ENCODE measurements around the gene TLE2. TPM values are rescaled to one million over a fixed set of nuclear protein-coding genes. Genes with fewer than 3 reads are reported as not detected.
"Not testable (repeated sequence)": the region's sequence is repeated elsewhere in the genome, so short reads cannot be mapped to it uniquely, and the experiment has no call there.

The TLE2 gene
- total RNA-seq, 1 experiment from 2014 or later = 3.0 TPM

- H3K4me3 Mint-ChIP-seq (ENCODE audit: unreplicated experiment) = no peak overlapping the region
- H3K9me3 Mint-ChIP-seq (ENCODE audit: unreplicated experiment) = no peaks in the 10 kb centered on the region
- H3K27me3 Mint-ChIP-seq (ENCODE audit: insufficient read depth, unreplicated experiment) = no peaks in the 10 kb centered on the region
- POLR2A ChIA-PET = interaction anchor here (0.7 to 1.6 kb wide), 2 partner anchors 9 to 12 kb away, joined by 3 read pairs; no protein-coding TSS in a partner anchor
- intact Hi-C loops (cut with micrococcal nuclease) = no loop called here
- CTCF ChIA-PET = interaction anchor here (0.9 to 1.5 kb wide), 2 partner anchors 12 to 141 kb away, joined by 3 read pairs; no protein-coding TSS in a partner anchor
- TF ChIP-seq CTCF (IDR thresholded peaks at IDR 0.05; ENCODE audit: unreplicated experiment) = no peak
- no peak overlapping the region for H3K27ac Mint-ChIP-seq (ENCODE audit: low read depth, unreplicated experiment)
- DNase-seq (ENCODE audit: unreplicated experiment) = no peak
- no peaks in the 10 kb centered on the region for H3K4me1 Mint-ChIP-seq (ENCODE audit: insufficient read depth, unreplicated experiment)
- H3K36me3 Mint-ChIP-seq (ENCODE audit: insufficient read depth, unreplicated experiment) = no peaks in the 10 kb centered on the region
- BruUV-seq (replicated peaks) = no TSS peak
These were observed 61.1 kb downstream of the TLE2 start for GRCh38 chr19:2967972-2968371.

GRCh38 chr19:2964874-2965273, 64.2 kb downstream of the TLE2 start:
- CTCF ChIA-PET = interaction anchor here (0.7 to 1.3 kb wide), 4 partner anchors 13 to 143 kb away, joined by 3 to 5 read pairs (median 4); no protein-coding TSS in a partner anchor
- Mint-ChIP-seq H3K27me3 (ENCODE audit: insufficient read depth, unreplicated experiment) (no peaks in the 10 kb centered on the region), H3K4me1 (ENCODE audit: insufficient read depth, unreplicated experiment) (no peaks in the 10 kb centered on the region), H3K36me3 (ENCODE audit: insufficient read depth, unreplicated experiment) (no peaks in the 10 kb centered on the region), H3K4me3 (ENCODE audit: unreplicated experiment) (no peak overlapping the region), H3K9me3 (ENCODE audit: unreplicated experiment) (no peaks in the 10 kb centered on the region), H3K27ac (ENCODE audit: low read depth, unreplicated experiment) (no peak overlapping the region)
- POLR2A ChIA-PET = interaction anchor here (0.5 to 1.2 kb wide), 5 partner anchors 12 to 168 kb away, joined by 3 to 4 read pairs (median 3); partner anchors contain the start of gene TLE6
- no peak for DNase-seq (ENCODE audit: unreplicated experiment)
- intact Hi-C loops (cut with micrococcal nuclease) = no loop called here
- no TSS peak for BruUV-seq (replicated peaks)
- TF ChIP-seq CTCF (IDR thresholded peaks at IDR 0.05; ENCODE audit: unreplicated experiment) = no peak

- H3K36me3 Mint-ChIP-seq (ENCODE audit: insufficient read depth, unreplicated experiment); BruUV-seq (replicated peaks); H3K4me3 Mint-ChIP-seq (ENCODE audit: unreplicated experiment); H3K27ac Mint-ChIP-seq (ENCODE audit: low read depth, unreplicated experiment); H3K4me1 Mint-ChIP-seq (ENCODE audit: insufficient read depth, unreplicated experiment); H3K27me3 Mint-ChIP-seq (ENCODE audit: insufficient read depth, unreplicated experiment); H3K9me3 Mint-ChIP-seq (ENCODE audit: unreplicated experiment); DNase-seq (ENCODE audit: unreplicated experiment); intact Hi-C loops (cut with micrococcal nuclease): not testable (repeated sequence)
- ChIA-PET CTCF (interaction anchor here (0.7 to 4.5 kb wide), 9 partner anchors 13 to 522 kb away, joined by 3 to 23 read pairs (median 5); no protein-coding TSS in a partner anchor), POLR2A (interaction anchor here (1.0 to 1.2 kb wide), 3 partner anchors 13 to 132 kb away, joined by 3 read pairs; no protein-coding TSS in a partner anchor)
These were observed 65.4 kb downstream of the TLE2 start for GRCh38 chr19:2963631-2964030.

- H3K27ac Mint-ChIP-seq (ENCODE audit: low read depth, unreplicated experiment) = no peak overlapping the region
- H3K27me3 Mint-ChIP-seq (ENCODE audit: insufficient read depth, unreplicated experiment) = no peaks in the 10 kb centered on the region
- H3K9me3 Mint-ChIP-seq (ENCODE audit: unreplicated experiment) = no peaks in the 10 kb centered on the region
- ChIA-PET POLR2A (interaction anchor here (0.6 to 1.1 kb wide), 3 partner anchors 10 to 133 kb away, joined by 3 to 4 read pairs (median 3); no protein-coding TSS in a partner anchor), CTCF (interaction anchor here (0.6 to 4.5 kb wide), 19 partner anchors 8 to 522 kb away, joined by 3 to 23 read pairs (median 3); no protein-coding TSS in a partner anchor)
- no peak for DNase-seq (ENCODE audit: unreplicated experiment)
- no peak for TF ChIP-seq CTCF (IDR thresholded peaks at IDR 0.05; ENCODE audit: unreplicated experiment)
- BruUV-seq (replicated peaks) = no TSS peak
- no peaks in the 10 kb centered on the region for H3K4me1 Mint-ChIP-seq (ENCODE audit: insufficient read depth, unreplicated experiment)
- no peak overlapping the region for H3K4me3 Mint-ChIP-seq (ENCODE audit: unreplicated experiment)
- intact Hi-C loops (cut with micrococcal nuclease) = no loop called here
- H3K36me3 Mint-ChIP-seq (ENCODE audit: insufficient read depth, unreplicated experiment) = no peaks in the 10 kb centered on the region
These were observed 66.0 kb downstream of the TLE2 start for GRCh38 chr19:2963122-2963521.

All from MCF 10A (cell line).